AG04450 (cell line): Measurements from ENCODE around the gene SKIC8. TPM values are rescaled to one million over a fixed set of nuclear protein-coding genes. Genes with fewer than 3 reads are reported as not detected.

Experiments
- CTCF ChIA-PET: fragments of 300-600, 350-600 bp; formaldehyde crosslinking; extraction: SDS; loops from one replicate; lab custom pipeline; 2022; ENCODE audit warnings: antibody characterized with exemption, inconsistent platforms; lab: Charles Lee
- POLR2A ChIA-PET: fragments of 350-600 bp; formaldehyde crosslinking; extraction: SDS; loops from one replicate; lab custom pipeline; 2021; ENCODE audit warnings: antibody characterized with exemption, inconsistent platforms; lab: Yijun Ruan, JAX
- DNase-seq: peaks from one replicate; pipeline ENCODE4 v3.0.0-alpha.2; 2011; ENCODE audit warnings: low read depth, low spot score
- H3K27ac ChIP-seq: one replicate; pipeline ENCODE4 v1.5.1; 2012; ENCODE audit warnings: low read depth, low read length, control low read depth
- H3K27me3 ChIP-seq: one replicate; pipeline ENCODE4 v1.6.0; 2012; ENCODE audit warnings: low read length; ENCODE audit not compliant: control insufficient read depth, insufficient read depth
- H3K4me3 ChIP-seq: 2 replicates; pipeline ENCODE4 v1.5.1; 2011; ENCODE audit warnings: mild to moderate bottlenecking, low read depth, low read length, control low read depth
- H3K9me3 ChIP-seq: 2 replicates; pipeline ENCODE4 v1.5.1; 2012; ENCODE audit warnings: low read length; ENCODE audit not compliant: control insufficient read depth, insufficient read depth
- polyA plus RNA-seq: library from polyadenylated mRNA; depleted of rRNA; stranded (reverse); fragments of >200 nt; gene quantifications from 2 replicates; pipeline ENCODE4 v1.2.3, GENCODE V29; 2011
- TF ChIP-seq, protein P1 (sequence below): IDR thresholded peaks from 2 replicates; pipeline ENCODE4 v1.5.1; 2011; ENCODE audit warnings: low read depth, low read length, control low read depth, inconsistent platforms

The SKIC8 gene
- polyA plus RNA-seq, 1 experiment, result 92.0 TPM

DNA sequence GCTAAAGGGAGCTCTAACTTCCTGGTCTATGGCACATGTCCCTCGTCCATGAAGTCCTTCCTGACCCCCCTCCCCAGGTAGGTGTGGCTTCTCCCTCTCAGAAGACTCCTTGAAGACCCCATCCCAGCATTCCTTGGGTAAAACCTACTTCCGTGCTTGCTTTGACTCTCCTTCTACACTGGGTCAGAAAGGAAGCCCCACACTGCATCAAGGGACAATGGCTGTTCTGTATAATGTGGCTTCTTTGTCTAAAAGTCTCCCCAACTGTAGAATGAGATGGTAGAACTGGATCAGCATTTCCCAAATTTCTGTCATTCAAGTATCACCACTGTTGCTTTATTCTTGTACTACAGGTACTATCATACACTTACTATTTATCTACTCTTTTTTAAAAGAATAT is 38.9 kb downstream of the SKIC8 start:
- CTCF ChIA-PET, result interaction anchor here (0.6 to 1.3 kb wide), 4 partner anchors 18 to 301 kb away, joined by 3 to 5 read pairs (median 4); no protein-coding TSS in a partner anchor
- TF ChIP-seq, protein P1, sequence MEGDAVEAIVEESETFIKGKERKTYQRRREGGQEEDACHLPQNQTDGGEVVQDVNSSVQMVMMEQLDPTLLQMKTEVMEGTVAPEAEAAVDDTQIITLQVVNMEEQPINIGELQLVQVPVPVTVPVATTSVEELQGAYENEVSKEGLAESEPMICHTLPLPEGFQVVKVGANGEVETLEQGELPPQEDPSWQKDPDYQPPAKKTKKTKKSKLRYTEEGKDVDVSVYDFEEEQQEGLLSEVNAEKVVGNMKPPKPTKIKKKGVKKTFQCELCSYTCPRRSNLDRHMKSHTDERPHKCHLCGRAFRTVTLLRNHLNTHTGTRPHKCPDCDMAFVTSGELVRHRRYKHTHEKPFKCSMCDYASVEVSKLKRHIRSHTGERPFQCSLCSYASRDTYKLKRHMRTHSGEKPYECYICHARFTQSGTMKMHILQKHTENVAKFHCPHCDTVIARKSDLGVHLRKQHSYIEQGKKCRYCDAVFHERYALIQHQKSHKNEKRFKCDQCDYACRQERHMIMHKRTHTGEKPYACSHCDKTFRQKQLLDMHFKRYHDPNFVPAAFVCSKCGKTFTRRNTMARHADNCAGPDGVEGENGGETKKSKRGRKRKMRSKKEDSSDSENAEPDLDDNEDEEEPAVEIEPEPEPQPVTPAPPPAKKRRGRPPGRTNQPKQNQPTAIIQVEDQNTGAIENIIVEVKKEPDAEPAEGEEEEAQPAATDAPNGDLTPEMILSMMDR, result no peak
- H3K9me3 ChIP-seq, result no peaks in the 10 kb centered on the region; the same call in 1 of the 2 replicates
- no peak overlapping the region for H3K4me3 ChIP-seq
- peaks cover 4% of the 10 kb centered on the region for H3K27me3 ChIP-seq
- DNase-seq, result no peak
- POLR2A ChIA-PET, result no interaction called here
- no peak overlapping the region for H3K27ac ChIP-seq

DNA sequence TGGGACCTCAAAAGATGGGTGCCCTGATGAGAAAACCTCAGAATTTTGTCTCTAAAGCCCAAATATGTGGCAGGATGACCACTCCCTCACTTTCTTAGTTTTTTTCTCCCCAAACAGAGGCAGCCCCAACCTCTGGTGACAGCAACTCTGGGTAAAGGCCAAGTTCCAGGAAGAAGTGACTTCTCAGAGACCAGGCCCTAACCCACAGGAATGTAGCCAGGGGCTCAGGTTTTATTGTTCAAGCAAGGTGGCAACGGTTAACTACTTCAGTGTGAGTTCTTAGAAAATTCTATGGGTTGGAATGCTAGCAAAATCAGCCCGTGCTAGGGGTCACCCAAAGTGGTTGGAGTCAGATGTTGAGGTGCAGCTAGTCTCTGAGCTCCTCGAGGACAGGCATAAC is 40.2 kb downstream of the SKIC8 start:
- POLR2A ChIA-PET, result no interaction called here
- TF ChIP-seq, protein P1, result no peak
- CTCF ChIA-PET, result no interaction called here

DNA sequence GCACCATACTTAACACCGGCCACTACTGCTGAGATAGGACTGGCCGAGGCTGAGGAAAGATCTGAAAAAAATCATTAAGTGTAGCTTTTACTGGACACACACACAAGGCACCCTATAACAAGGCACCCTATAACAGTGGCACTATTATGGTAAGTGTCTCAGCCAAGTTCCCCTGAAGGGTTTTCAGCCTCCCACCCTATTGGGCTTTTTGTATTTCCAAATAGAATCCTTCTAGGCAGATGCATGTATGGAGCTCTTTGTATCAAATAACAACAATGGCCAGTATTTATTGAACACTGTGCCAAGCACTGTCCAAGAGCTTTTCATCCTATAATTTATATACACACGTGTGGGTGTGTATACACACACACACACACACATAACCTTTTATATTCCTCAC is 41.7 kb downstream of the SKIC8 start:
- Histone ChIP-seq H3K9me3 (no peaks in the 10 kb centered on the region), H3K4me3 (no peak overlapping the region), H3K27me3 (peaks cover 6% of the 10 kb centered on the region), H3K27ac (no peak overlapping the region)
- no peak for DNase-seq
- POLR2A ChIA-PET, result no interaction called here
- TF ChIP-seq, protein P1, result no peak
- CTCF ChIA-PET, result interaction anchor here (1.9 to 2.2 kb wide), 2 partner anchors 17 to 149 kb away, joined by 7 read pairs; no protein-coding TSS in a partner anchor

More for the DNA sequence above, 40.2 kb downstream of the SKIC8 start:
- H3K27me3 ChIP-seq, result peaks cover 6% of the 10 kb centered on the region
- DNase-seq, result no peak
- H3K27ac ChIP-seq, result no peak overlapping the region
- H3K4me3 ChIP-seq, result no peak overlapping the region
- H3K9me3 ChIP-seq, result no peaks in the 10 kb centered on the region

DNA sequence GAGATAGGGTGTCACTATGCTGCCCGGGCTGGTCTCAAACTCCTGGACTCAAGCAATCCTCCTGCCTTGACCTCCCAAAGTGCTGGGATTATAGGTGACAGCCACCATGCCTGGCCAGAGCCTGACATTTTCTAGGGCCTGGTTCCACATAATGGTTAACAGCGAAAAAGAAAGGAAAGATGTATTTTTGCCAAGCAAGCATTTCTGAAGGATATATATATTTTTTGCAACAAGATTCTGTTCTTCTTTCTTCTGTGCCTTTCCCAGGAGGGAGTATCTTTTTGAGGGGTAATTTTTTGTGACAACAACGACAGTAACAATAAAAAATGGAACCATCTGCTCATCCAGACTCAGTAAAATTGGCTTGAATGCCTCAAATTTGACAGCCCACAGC is 43.4 kb downstream of the SKIC8 start:
- no peaks in the 10 kb centered on the region for H3K9me3 ChIP-seq
- POLR2A ChIA-PET, result no interaction called here
- CTCF ChIA-PET, result no interaction called here
- DNase-seq, result no peak
- no peak overlapping the region for H3K27ac ChIP-seq
- H3K27me3 ChIP-seq, result peaks cover 10% of the 10 kb centered on the region
- TF ChIP-seq, protein P1, result no peak
- H3K4me3 ChIP-seq, result no peak overlapping the region

DNA sequence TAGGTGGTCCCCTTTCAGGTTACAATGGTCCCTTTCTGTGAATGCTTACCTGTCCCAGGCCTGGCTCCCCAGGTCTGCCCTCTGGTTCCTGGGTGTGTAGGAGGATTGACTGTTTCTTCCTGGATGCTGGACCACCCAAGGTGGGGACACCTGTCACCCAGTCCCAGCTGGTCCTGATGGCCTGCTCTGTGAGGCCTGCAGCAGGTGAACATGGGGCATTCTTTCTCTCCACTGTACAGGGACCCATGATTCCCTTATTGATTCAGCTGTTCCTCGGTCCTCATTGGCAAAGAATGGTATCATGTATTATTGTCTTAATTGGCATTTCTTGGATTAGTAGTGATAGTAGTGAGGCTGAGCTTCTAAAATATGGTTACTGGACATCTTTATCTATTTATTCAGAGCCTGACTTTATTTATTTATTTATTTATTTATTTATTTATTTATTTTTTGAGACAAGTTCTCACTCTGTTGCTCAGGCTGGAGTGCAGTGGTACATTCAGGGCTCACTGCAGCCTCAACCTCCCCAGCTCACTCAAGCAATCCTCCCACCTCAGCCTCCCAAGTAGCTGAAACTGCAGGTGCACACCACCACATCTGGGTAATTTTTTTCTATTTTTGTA is 43.9 kb downstream of the SKIC8 start:
- CTCF ChIA-PET, result interaction anchor here (1.0 kb wide), 1 partner anchor 14 kb away, joined by 3 read pairs; no protein-coding TSS in a partner anchor
- DNase-seq, result no peak
- H3K27ac ChIP-seq, result no peak overlapping the region
- TF ChIP-seq, protein P1, result no peak
- H3K4me3 ChIP-seq, result no peak overlapping the region
- POLR2A ChIA-PET, result no interaction called here
- H3K27me3 ChIP-seq, result peaks cover 10% of the 10 kb centered on the region
- no peaks in the 10 kb centered on the region for H3K9me3 ChIP-seq
